ENCODE results near the gene SFPQ.

Gene SFPQ

GRCh38 chr1:35190784-35191183 lies 2.2 kb downstream of the SFPQ start:
- peak overlapping the region; percentile 85 to 93 for H3K4me3 ChIP-seq (ENCODE audit: low read depth in 1 of 2, low read length in 2 of 2)
- ATAC-seq (ENCODE audit: insufficient read depth, low read depth) (no peak), DNase-seq (no peak)
- H3K27ac ChIP-seq (ENCODE audit: low read length) = peak overlapping the region; percentile 92; the same call in 1 of the 2 replicates
- no peaks in the 10 kb centered on the region for H3K9me3 ChIP-seq (ENCODE audit: insufficient read depth, low read length, severe bottlenecking)
- no peaks in the 10 kb centered on the region for H3K27me3 ChIP-seq (ENCODE audit: insufficient read depth, low read length, poor library complexity)
- H3K4me2 ChIP-seq (ENCODE audit: insufficient read depth, low read length) = peak overlapping the region; percentile 70
- peak overlapping the region; percentile 100 for H3K9ac ChIP-seq (ENCODE audit: low read depth, low read length)
- H4K20me1 ChIP-seq (ENCODE audit: insufficient read depth, low read length) = peaks cover 61% of the 10 kb centered on the region
- H2AFZ ChIP-seq (ENCODE audit: low read depth, low read length) = no peak overlapping the region
- TF ChIP-seq CTCF (IDR thresholded peaks at IDR 0.05; ENCODE audit: borderline replicate concordance, extremely low read depth, low read length, poor library complexity, severe bottlenecking) = no peak
- no peak for TF ChIP-seq EZH2 (IDR thresholded peaks at IDR 0.05; ENCODE audit: borderline replicate concordance, low read depth, low read length, severe bottlenecking)
- H3K79me2 ChIP-seq (ENCODE audit: insufficient read depth, low read length) = peaks cover 77% of the 10 kb centered on the region
- peaks cover 62% of the 10 kb centered on the region for H3K4me1 ChIP-seq (ENCODE audit: insufficient read depth, low read length)
- H3K36me3 ChIP-seq (ENCODE audit: insufficient read depth, low read length) = peaks cover 71% of the 10 kb centered on the region

DNA sequence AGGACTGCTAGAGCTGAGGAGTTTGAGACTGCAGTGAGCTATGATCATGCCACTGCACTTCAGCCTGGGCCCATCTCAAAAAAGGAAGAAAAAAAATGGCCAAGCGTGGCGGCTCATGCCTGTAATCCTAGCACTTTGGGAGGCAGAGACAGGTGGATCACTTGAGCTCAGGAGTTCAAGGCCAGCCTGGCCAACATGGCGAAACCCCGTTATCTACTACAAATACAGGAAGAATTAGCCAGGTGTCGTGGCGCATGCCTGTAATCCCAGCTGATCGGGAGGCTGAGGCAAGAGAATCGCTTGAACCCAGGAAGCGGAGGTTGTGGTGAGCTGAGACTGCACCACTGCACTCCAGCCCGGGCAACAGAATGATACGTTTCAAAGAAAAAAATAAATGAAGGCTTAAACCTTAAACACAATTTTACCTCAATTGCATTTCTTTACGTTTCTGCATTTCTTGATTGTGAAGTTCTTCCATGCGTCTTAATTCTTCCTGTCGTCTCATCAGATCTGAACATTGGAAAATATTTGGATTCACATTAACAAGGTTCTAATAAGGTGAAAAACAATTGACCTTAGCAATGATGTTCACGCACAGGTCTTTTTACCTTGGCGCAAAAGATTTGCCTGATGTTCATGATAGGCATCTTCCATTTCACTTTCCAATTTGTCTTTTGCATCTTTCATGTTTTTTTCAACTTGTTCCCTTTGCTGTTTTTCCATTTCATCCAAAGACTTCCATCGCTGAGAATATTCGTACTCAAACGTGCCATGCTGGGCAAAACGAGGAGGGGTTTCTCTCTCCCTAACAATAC lies 4.2 kb downstream of the SFPQ start:
- peaks cover 91% of the 10 kb centered on the region for H3K36me3 ChIP-seq (ENCODE audit: insufficient read depth, low read length)
- peaks cover 80% of the 10 kb centered on the region for H4K20me1 ChIP-seq (ENCODE audit: insufficient read depth, low read length)
- no peak overlapping the region for H3K27ac ChIP-seq (ENCODE audit: low read length)
- peaks cover 96% of the 10 kb centered on the region for H3K79me2 ChIP-seq (ENCODE audit: insufficient read depth, low read length)
- H3K9me3 ChIP-seq (ENCODE audit: insufficient read depth, low read length, severe bottlenecking) = no peaks in the 10 kb centered on the region
- peak overlapping the region; percentile 70 for H3K4me2 ChIP-seq (ENCODE audit: insufficient read depth, low read length)
- H3K4me3 ChIP-seq (ENCODE audit: low read depth in 1 of 2, low read length in 2 of 2) = peak overlapping the region in 1 of 2 experiments; percentile 85; a peak in 3 of 4 replicates
- peaks cover 76% of the 10 kb centered on the region for H3K4me1 ChIP-seq (ENCODE audit: insufficient read depth, low read length)
- peak; percentile 31 for DNase-seq
- 0 out of 2 replicates have a peak overlapping the region, but pooled peaks have one; percentile 100 for H3K9ac ChIP-seq (ENCODE audit: low read depth, low read length)
- H3K27me3 ChIP-seq (ENCODE audit: insufficient read depth, low read length, poor library complexity) = no peaks in the 10 kb centered on the region
- no peak overlapping the region for H2AFZ ChIP-seq (ENCODE audit: low read depth, low read length)
- ATAC-seq (ENCODE audit: insufficient read depth, low read depth) = no peak
- TF ChIP-seq EZH2 (IDR thresholded peaks at IDR 0.05; ENCODE audit: borderline replicate concordance, low read depth, low read length, severe bottlenecking) (no peak), CTCF (IDR thresholded peaks at IDR 0.05; ENCODE audit: borderline replicate concordance, extremely low read depth, low read length, poor library complexity, severe bottlenecking) (no peak)

DNA sequence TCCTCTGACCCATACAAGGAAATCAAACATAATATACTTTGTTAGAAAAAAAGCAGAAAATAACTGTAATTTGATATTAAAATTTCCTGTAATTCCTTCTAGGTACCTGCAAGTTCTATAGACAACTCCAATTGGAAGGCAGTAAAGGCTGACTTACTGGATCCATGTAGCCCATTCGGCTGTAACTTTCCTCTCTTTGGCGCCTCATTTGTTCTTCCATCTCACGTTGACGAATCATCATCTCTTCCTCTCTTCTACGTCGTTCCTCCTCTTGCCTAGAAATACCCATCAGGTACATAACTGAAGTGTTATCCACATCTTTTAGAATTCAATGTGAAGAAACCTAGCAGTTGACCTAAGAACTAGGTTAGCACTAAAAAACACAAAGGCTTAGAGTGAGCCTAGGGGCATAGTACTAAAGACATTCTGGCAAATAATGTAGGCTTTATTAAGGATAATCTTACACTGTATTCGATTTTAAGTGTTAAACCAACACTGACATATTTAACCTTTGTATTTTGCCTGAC lies 5.1 kb downstream of the SFPQ start:
- Histone ChIP-seq H3K4me2 (ENCODE audit: insufficient read depth, low read length) (peak overlapping the region; percentile 70), H3K27me3 (ENCODE audit: insufficient read depth, low read length, poor library complexity) (no peaks in the 10 kb centered on the region), H3K27ac (ENCODE audit: low read length) (no peak overlapping the region), H3K4me3 (ENCODE audit: low read depth in 1 of 2, low read length in 2 of 2) (peak overlapping the region in 1 of 2 experiments; percentile 85; a peak in 2 of 4 replicates), H3K9me3 (ENCODE audit: insufficient read depth, low read length, severe bottlenecking) (no peaks in the 10 kb centered on the region), H3K36me3 (ENCODE audit: insufficient read depth, low read length) (peaks cover 100% of the 10 kb centered on the region), H3K79me2 (ENCODE audit: insufficient read depth, low read length) (peaks cover 99% of the 10 kb centered on the region), H2AFZ (ENCODE audit: low read depth, low read length) (no peak overlapping the region), H3K9ac (ENCODE audit: low read depth, low read length) (no peak overlapping the region), H3K4me1 (ENCODE audit: insufficient read depth, low read length) (peaks cover 71% of the 10 kb centered on the region), H4K20me1 (ENCODE audit: insufficient read depth, low read length) (peaks cover 89% of the 10 kb centered on the region)
- DNase-seq (no peak), ATAC-seq (ENCODE audit: insufficient read depth, low read depth) (no peak)
- TF ChIP-seq EZH2 (IDR thresholded peaks at IDR 0.05; ENCODE audit: borderline replicate concordance, low read depth, low read length, severe bottlenecking) (no peak), CTCF (IDR thresholded peaks at IDR 0.05; ENCODE audit: borderline replicate concordance, extremely low read depth, low read length, poor library complexity, severe bottlenecking) (no peak)

Data from DND-41 (cell line).